WI38 (cell line): ENCODE data around the gene ABCC5.

ENCODE experiments used
- H3K4me3 ChIP-seq: 2 replicates; pipeline ENCODE4 v1.5.1; 2011; ENCODE audit warnings: low read depth, mild to moderate bottlenecking, control low read depth, low read length
- TF ChIP-seq, protein P1 (sequence below): IDR thresholded peaks from 2 replicates; pipeline ENCODE4 v1.5.1; 2012; ENCODE audit warnings: low read depth, mild to moderate bottlenecking, control low read depth, low read length

The ABCC5 gene

DNA sequence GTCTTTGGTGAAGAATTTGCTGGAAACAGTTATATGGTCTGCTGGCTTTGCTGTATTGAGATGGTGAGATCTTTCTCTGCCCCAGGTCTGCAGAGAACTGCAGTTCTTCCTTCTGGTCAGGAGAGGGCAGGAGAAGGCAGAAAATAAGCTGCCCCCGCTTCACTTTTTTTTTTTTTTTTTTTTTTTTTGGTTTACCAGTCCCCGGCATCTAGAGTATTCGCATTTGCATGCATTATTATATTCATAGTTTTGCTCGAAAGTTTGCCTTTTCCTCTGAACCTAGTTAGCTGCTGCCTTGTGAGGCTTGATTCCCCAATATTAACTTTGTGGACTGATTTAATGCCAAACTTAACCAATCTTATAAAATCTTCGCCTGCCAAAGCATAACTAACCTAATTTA, 122.4 kb downstream of the ABCC5 start:
- H3K4me3 ChIP-seq, result no peak overlapping the region
- TF ChIP-seq, protein P1, sequence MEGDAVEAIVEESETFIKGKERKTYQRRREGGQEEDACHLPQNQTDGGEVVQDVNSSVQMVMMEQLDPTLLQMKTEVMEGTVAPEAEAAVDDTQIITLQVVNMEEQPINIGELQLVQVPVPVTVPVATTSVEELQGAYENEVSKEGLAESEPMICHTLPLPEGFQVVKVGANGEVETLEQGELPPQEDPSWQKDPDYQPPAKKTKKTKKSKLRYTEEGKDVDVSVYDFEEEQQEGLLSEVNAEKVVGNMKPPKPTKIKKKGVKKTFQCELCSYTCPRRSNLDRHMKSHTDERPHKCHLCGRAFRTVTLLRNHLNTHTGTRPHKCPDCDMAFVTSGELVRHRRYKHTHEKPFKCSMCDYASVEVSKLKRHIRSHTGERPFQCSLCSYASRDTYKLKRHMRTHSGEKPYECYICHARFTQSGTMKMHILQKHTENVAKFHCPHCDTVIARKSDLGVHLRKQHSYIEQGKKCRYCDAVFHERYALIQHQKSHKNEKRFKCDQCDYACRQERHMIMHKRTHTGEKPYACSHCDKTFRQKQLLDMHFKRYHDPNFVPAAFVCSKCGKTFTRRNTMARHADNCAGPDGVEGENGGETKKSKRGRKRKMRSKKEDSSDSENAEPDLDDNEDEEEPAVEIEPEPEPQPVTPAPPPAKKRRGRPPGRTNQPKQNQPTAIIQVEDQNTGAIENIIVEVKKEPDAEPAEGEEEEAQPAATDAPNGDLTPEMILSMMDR, result peak; percentile 83

DNA sequence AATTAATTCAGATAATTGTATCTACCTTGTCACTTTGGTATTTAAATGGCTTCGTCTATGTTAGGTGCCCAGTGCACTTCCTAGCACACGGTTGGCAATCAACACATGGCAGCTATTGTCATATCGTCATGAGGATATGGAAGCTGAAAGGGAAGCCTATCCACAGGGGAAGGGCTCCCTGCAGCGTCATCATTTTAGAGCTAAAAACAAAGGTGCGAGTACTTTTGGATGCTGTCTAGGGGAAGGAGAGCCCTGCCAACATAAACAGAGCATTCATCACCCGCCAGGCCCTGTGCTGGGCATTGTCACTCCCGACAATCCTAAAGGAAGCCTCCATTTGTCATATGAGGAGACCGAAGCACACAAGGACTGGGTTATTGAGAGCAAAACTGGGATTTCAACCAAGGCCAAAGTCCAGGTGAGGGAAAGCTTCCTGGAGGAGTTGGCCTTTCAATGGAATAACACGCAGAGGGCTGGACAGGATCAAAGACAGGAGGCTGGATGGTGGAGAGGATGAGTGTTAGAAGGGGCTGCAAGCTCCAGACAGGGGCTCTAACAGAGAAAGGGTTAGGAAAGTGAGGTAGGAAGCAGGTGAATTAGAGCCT, 125.0 kb downstream of the ABCC5 start:
- no peak overlapping the region for H3K4me3 ChIP-seq
- TF ChIP-seq, protein P1, result no peak

DNA sequence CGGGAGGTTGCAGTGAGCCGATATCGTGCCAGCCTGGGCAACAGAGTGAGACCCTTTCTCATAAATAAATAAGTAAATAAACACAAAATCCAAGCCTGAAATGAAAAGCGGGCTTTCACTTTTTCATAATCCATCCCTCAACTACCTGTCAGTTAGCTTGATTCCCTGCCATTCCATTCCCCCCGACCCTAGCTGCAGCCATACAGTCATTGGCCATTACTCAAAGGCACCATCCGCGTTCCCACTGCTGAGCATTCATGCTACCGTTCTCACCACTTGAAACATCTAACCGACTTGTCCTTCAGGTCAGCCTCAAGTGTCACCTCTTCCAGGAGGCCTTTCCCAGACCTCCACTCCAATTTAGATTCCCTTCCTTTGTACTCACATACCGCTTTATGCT, 131.9 kb downstream of the ABCC5 start:
- TF ChIP-seq, protein P1, result no peak
- no peak overlapping the region for H3K4me3 ChIP-seq

DNA sequence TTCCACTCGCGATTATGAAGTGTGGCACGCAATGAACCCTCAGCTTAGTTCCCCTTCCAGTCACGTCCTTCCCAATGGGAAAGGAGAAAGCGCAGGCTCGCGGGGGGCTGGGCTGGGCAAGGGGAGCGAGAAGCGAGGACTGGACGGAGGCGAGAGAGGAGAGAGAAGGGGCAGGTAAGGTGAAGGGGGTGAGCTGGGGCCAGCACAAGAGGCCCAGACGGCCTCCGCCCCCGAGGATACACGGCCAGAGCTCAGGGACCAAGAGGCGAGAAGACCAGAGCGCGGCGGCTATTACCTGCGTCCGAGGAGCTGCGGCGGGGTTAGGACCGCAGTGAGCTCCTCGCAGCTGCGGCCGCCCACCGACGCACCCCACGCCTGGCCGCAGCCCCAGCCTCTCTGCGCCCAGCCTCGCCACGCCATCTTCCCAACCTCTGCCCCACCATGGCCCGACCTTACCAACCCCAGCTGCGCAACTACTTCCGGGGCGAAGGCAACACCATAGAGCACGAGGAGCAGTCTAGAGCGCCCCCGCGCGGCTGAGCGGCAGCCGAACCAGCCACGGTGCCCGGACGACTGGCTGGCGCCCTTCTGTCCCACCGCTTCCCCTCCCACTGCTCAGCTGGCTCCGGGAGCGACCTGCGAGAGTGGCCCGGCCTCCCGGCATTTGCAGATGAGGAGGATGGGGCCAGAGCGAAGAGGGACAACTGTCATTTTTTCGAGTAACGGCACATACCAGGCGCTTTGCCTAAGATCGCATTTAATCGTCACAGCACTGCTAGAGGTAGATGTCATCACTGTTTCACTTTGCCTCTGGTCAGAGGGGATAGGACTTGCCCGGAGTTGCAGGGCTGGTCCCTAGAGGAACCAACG, 133.0 kb downstream of the ABCC5 start, which contains the start of gene PARL:
Gene PARL, minus strand, starts transcription at position 454 of the 870 bp plus-strand sequence. Its CDS starts 34 bp downstream, at position 420.
- peak within 1 kb of the TSS; percentile 98 for H3K4me3 ChIP-seq
- TF ChIP-seq, protein P1, result peak; percentile 82

DNA sequence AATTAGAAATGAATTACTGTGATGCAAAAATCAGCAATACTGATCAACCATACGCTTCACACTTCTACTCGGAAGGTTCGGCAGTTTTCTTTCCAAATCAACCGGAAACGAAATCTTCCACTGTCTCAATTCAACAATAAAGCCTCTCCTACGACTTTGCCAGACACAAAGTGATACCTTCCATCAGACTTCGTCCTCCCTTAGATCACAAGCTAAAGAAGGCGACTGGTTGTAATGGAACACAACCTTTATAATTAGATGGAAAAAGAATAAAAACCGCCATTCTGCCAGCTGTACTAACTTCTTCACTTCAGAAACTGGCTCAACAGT, 133.6 kb downstream of the ABCC5 start:
- H3K4me3 ChIP-seq, result peak overlapping the region; percentile 98
- TF ChIP-seq, protein P1, result no peak

DNA sequence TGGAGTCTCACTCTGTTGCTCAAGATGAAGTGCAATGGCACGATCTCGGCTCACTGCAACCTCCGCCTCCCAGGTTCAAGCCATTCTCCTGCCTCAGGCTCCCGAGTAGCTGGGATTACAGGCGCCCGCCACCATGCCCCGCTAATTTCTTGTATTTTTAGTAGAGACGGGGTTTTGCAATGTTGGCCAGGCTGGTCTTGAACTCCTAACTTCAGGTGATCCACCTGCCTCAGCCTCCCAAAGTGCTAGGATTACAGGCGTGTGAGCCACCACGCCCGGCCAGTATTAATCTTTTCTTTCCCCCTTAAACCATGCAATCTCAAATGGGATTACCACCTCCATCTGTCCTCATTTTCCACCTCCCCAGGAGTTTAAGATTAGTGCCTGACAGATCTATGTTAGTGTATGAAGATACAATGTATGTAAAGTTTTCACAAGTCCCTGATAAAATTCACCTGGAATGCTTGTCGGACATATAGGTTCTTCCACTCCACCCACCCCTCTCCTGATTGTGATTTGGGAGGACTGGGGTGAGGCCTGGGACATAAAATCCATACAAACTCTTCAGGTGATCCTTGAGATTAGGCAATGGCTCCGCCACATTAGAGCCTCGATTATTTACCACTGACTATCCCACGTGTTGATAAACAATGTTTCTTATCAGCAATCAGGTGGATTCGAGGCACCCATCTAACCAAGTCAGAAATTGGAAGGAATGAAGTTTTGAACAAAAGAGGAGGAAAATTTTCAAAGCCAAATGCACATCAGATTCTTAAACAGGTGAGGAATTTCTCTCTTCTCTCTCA, 134.2 kb downstream of the ABCC5 start:
- TF ChIP-seq, protein P1, result no peak
- H3K4me3 ChIP-seq, result peak overlapping the region; percentile 98
